K562 (cell line): Measurements from ENCODE around the gene PPP4C. TPM values are rescaled to one million over a fixed set of nuclear protein-coding genes. Genes with fewer than 3 reads are reported as not detected.

Experiments used
- ATAC-seq: fragments of 200-7000 bp; cut with Tn5 transposase; 3 replicates; pipeline ENCODE4 v1.9.1; 2020; ENCODE audit warnings: moderate library complexity
- BruUV-seq: library from RNA; stranded (reverse); fragments of 400-500 nt; replicated peaks from 2 replicates; lab custom pipeline; 2021; lab: Mats Ljungman, UMichigan
- CTCF ChIA-PET: fragments of 300-600 bp; formaldehyde crosslinking; extraction: SDS; loops from one replicate; lab custom pipeline; 2021; ENCODE audit warnings: low intra/inter-chr PET ratio; lab: Yijun Ruan, JAX
- POLR2A ChIA-PET: fragments of 300-600, 350-650 bp; sonication (Branson Sonifier 250); formaldehyde crosslinking; extraction: SDS; loops from one replicate; lab custom pipeline; 2021; ENCODE audit warnings: antibody characterized with exemption, inconsistent platforms; lab: Yijun Ruan, JAX
- DNase-seq, 4 experiments: peaks; one replicate each; pipeline versions ENCODE4 v3.0.0 to v3.0.0-alpha.2; 2011 to 2018; ENCODE audit warnings: low spot score in 3 of 4, mixed read lengths in 3 of 4; ENCODE audit errors: extremely low read depth in 1 of 4
- FAIRE-seq: peaks from 2 replicates; lab custom pipeline; 2011; peaks lifted over from hg19 to GRCh38; lab: Jason Lieb, UNC
- H2AFZ ChIP-seq: 2 replicates; pipeline ENCODE4 v1.6.0; 2011; ENCODE audit warnings: low read depth, low read length, control low read depth, inconsistent platforms
- H3K27ac ChIP-seq: fragments of 200-600 bp; 3 replicates; pipeline ENCODE4 v1.8.0; 2011; ENCODE audit warnings: low read depth, mild to moderate bottlenecking, control low read depth, inconsistent platforms, low read length, moderate library complexity, mixed read lengths; ENCODE audit errors: extremely low read depth
- H3K27me3 ChIP-seq, 2 experiments: fragments of 300-600 bp in 1 of 2; 2 replicates in 1 of 2; 3 replicates in 1 of 2; pipeline versions ENCODE4 v1.6.0 to v1.8.0; 2011; ENCODE audit warnings: inconsistent platforms in 2 of 2, low read length in 2 of 2, mild to moderate bottlenecking in 1 of 2, mixed read lengths in 1 of 2, moderate library complexity in 1 of 2; ENCODE audit not compliant: control insufficient read depth in 2 of 2, insufficient read depth in 2 of 2
- H3K36me3 ChIP-seq: fragments of 300-600 bp; 3 replicates; pipeline ENCODE4 v1.8.0; 2011; ENCODE audit warnings: mild to moderate bottlenecking, low read length, inconsistent platforms; ENCODE audit not compliant: control insufficient read depth, insufficient read depth
- H3K4me1 ChIP-seq, 2 experiments: fragments of 200-600 bp in 1 of 2; replicated peaks in 1 of 2; 2 replicates in 1 of 2; 3 replicates in 1 of 2; pipeline versions ENCODE4 v1.5.1 to v1.8.0; 2011; ENCODE audit warnings: inconsistent platforms in 2 of 2, low read length in 2 of 2, mild to moderate bottlenecking in 1 of 2, mixed read lengths in 1 of 2, moderate library complexity in 1 of 2; ENCODE audit not compliant: control insufficient read depth in 2 of 2, insufficient read depth in 2 of 2
- H3K4me2 ChIP-seq: 2 replicates; pipeline ENCODE4 v1.6.1; 2011; ENCODE audit warnings: low read length, control low read depth, inconsistent platforms, mixed read lengths; ENCODE audit not compliant: insufficient read depth
- H3K4me3 ChIP-seq: fragments of 200-600 bp; sonication (generic), shearing (Covaris generic); 2 replicates; pipeline ENCODE4 v1.5.1; 2016; ENCODE audit warnings: control low read depth, inconsistent platforms
- H3K79me2 ChIP-seq: fragments of 200-600 bp; 3 replicates; pipeline ENCODE4 v1.8.0; 2011; ENCODE audit warnings: low read length, inconsistent platforms; ENCODE audit not compliant: control insufficient read depth, insufficient read depth
- H3K9ac ChIP-seq, 2 experiments: 2 replicates each; pipeline versions ENCODE4 v1.6.0 to v1.6.1; 2011; ENCODE audit warnings: low read depth in 2 of 2, low read length in 2 of 2, control low read depth in 1 of 2, inconsistent platforms in 1 of 2, mild to moderate bottlenecking in 1 of 2, mixed read lengths in 1 of 2; ENCODE audit not compliant: insufficient read depth in 1 of 2
- H3K9me1 ChIP-seq: one replicate; pipeline ENCODE4 v1.6.0; 2011; ENCODE audit warnings: inconsistent platforms, mild to moderate bottlenecking, low read length, moderate library complexity; ENCODE audit not compliant: control insufficient read depth, insufficient read depth
- H3K9me3 ChIP-seq: replicated peaks from 2 replicates; pipeline ENCODE4 v1.5.1; 2011; ENCODE audit warnings: low read depth, low read length, inconsistent platforms; ENCODE audit not compliant: control insufficient read depth, insufficient read depth
- H4K20me1 ChIP-seq: replicated peaks from 2 replicates; pipeline ENCODE4 v1.6.1; 2011; ENCODE audit warnings: low read length, inconsistent platforms, mixed read lengths; ENCODE audit not compliant: control insufficient read depth, insufficient read depth
- EHMT2 ChIP-seq: fragments of 450-650 bp; IDR thresholded peaks from 2 replicates; pipeline ENCODE4 v1.6.1; 2018; ENCODE audit warnings: antibody characterized with exemption
- KDM2B ChIP-seq: fragments of 250-450 bp; sonication (Bioruptor Pico); IDR thresholded peaks from 2 replicates; pipeline ENCODE4 v1.8.0; 2021; ENCODE audit warnings: mild to moderate bottlenecking, moderate library complexity
- MAZ ChIP-seq, 2 experiments: fragments of 450-650 bp in 1 of 2; sonication (generic) in 1 of 2; formaldehyde crosslinking; IDR thresholded peaks in 1 of 2; conservative IDR thresholded peaks in 1 of 2; 2 replicates each; pipeline versions ENCODE4 v1.4.0 to v1.5.0; 2020; ENCODE audit warnings: mild to moderate bottlenecking in 1 of 2, missing genetic modification reagents in 1 of 2
- NCOR1 ChIP-seq: fragments of 450-650 bp; IDR thresholded peaks from 2 replicates; pipeline ENCODE4 v1.6.1; 2016; ENCODE audit warnings: mild to moderate bottlenecking, moderate library complexity
- PRMT5 ChIP-seq: sonication (generic); formaldehyde crosslinking; IDR thresholded peaks from 2 replicates; pipeline ENCODE4 v1.5.0; 2020; ENCODE audit warnings: missing genetic modification reagents
- RBM14 ChIP-seq: fragments of 200-400 bp; formaldehyde crosslinking; IDR thresholded peaks from 2 replicates; pipeline ENCODE4 v1.6.1; 2018; ENCODE audit warnings: low read depth, mild to moderate bottlenecking, low read length, moderate library complexity, borderline replicate concordance; ENCODE audit not compliant: insufficient read depth
- TFAP4 ChIP-seq: sonication (generic); formaldehyde crosslinking; IDR thresholded peaks from 2 replicates; pipeline ENCODE4 v1.8.0; 2022; ENCODE audit warnings: missing genetic modification reagents, mild to moderate bottlenecking, moderate library complexity, borderline replicate concordance
- ZBTB7A ChIP-seq: IDR thresholded peaks from 2 replicates; pipeline ENCODE4 v1.6.1; 2011; ENCODE audit warnings: low read depth, mild to moderate bottlenecking, low read length, moderate library complexity, borderline replicate concordance; ENCODE audit not compliant: control insufficient read depth
- WGBS: fragments of 100-300 bp; shearing (Covaris generic); methylation state at CpG from one replicate; pipeline ENCODE4 v1.1.6; 2016; ENCODE audit warnings: low coverage, mixed read lengths; ENCODE audit not compliant: insufficient coverage; ENCODE audit errors: missing lambda C conversion rate; 5-methylcytosine and 5-hydroxymethylcytosine counted together
- in situ Hi-C: fragments of 300-500 bp; cut with MboI; formaldehyde crosslinking; loops from 4 replicates; pipeline ENCODE4 v1.15.0; 2018; ENCODE audit warnings: inconsistent platforms, mixed read lengths
- intact Hi-C: fragments of 100-400 bp; cut with micrococcal nuclease; formaldehyde crosslinking; loops from 2 replicates; pipeline ENCODE4 v1.14.2; 2022
- polyA plus RNA-seq, 8 experiments: library from polyadenylated mRNA; depleted of rRNA in 4 of 8; stranded (reverse) in 5 of 8; unstranded in 3 of 8; fragments of >200 nt; fragmentation: Nextera tagmentation in 2 of 8; fragmentation: Illumina TruSeq in 1 of 8; extraction: Ambion mirVana in 2 of 8; extraction: Trizol in 1 of 8; gene quantifications; 2 replicates each; pipeline versions ENCODE4 v1.2.1 to v1.2.3, GENCODE V29; 2011 to 2014; ENCODE audit warnings: inconsistent platforms in 1 of 8, missing spikeins in 1 of 8
- total RNA-seq, 7 experiments: library from RNA; depleted of rRNA in 6 of 7; stranded (reverse); fragments of >200 nt in 6 of 7; fragmentation: Illumina TruSeq in 2 of 7; extraction: Trizol in 2 of 7; gene quantifications; 2 replicates each; pipeline versions ENCODE4 v1.2.1 to v1.2.3, GENCODE V29; 2011 to 2021; ENCODE audit warnings: low replicate concordance in 1 of 7
- TF ChIP-seq, protein P1 (sequence below): fragments of 200-800 bp; sonication (Bioruptor generic); IDR thresholded peaks from 2 replicates; pipeline ENCODE4 v1.6.1; 2017; ENCODE audit warnings: missing genetic modification characterization, missing compliant biosample characterization
- TF ChIP-seq, protein P2 (sequence below), 2 experiments: fragments of 250-450 bp in 1 of 2; fragments of 450-650 bp in 1 of 2; sonication (Bioruptor Pico) in 1 of 2; IDR thresholded peaks; 2 replicates each; pipeline versions ENCODE4 v1.6.1 to v1.8.0; 2016 to 2021; ENCODE audit warnings: mild to moderate bottlenecking in 2 of 2, moderate library complexity in 2 of 2, missing compliant biosample characterization in 1 of 2, missing genetic modification characterization in 1 of 2
- TF ChIP-seq, protein P3 (sequence below), 2 experiments: IDR thresholded peaks in 1 of 2; conservative IDR thresholded peaks in 1 of 2; 2 replicates each; pipeline ENCODE4 v1.6.1; 2016; ENCODE audit warnings: low read depth in 2 of 2, mild to moderate bottlenecking in 1 of 2, missing compliant biosample characterization in 1 of 2, missing genetic modification characterization in 1 of 2, moderate library complexity in 1 of 2
- TF ChIP-seq, protein P4 (sequence below): fragments of 250-450 bp; sonication (Bioruptor Pico); IDR thresholded peaks from 2 replicates; pipeline ENCODE4 v1.4.0; 2020

The PPP4C gene
- total and polyA plus RNA-seq, 9 of the 15 experiments (the other 6 are each of a cell fraction or from before 2014, with no cell fraction given) = 3.5 to 183 (median 131) TPM

- Histone ChIP-seq H3K27ac (no peak overlapping the region), H3K36me3 (no peaks in the 10 kb centered on the region), H4K20me1 (peaks cover 13% of the 10 kb centered on the region; the same call in 1 of the 2 replicates), H3K79me2 (no peaks in the 10 kb centered on the region), H3K27me3 (peaks cover 17 to 72% of the 10 kb centered on the region in 2 experiments; a peak in 4 of 5 replicates), H3K9me1 (peaks cover 4% of the 10 kb centered on the region), H3K4me2 (no peak overlapping the region), H3K9me3 (no peaks in the 10 kb centered on the region), H3K4me3 (no peak overlapping the region), H2AFZ (no peak overlapping the region), H3K9ac (no peak overlapping the region; a peak in 1 of 4 replicates), H3K4me1 (peaks cover 0 to 31% of the 10 kb centered on the region in 2 experiments; a peak in 2 of 5 replicates)
- no TSS peak for BruUV-seq
- FAIRE-seq (no peak), DNase-seq (peak; percentile 55 to 82 (median 68)), ATAC-seq (peak; percentile 82)
- 5% methylated on average over 13 of the region's 18 CpGs for WGBS
- ChIA-PET POLR2A (no interaction called here), CTCF (interaction anchor here (0.5 kb wide), 1 partner anchor 1741 kb away, joined by 4 read pairs; no protein-coding TSS in a partner anchor)
- intact Hi-C loops (loop anchor here (10.0 kb wide), 1 partner anchor 214 kb away; the partner anchor contains the start of genes PAGR1 and PRRT2), in situ Hi-C loops (loop anchor here (10.0 kb wide), 1 partner anchor 334 kb away; no protein-coding TSS in a partner anchor)
- peak; percentile 78; the same call in 1 of the 2 replicates for TF ChIP-seq PRMT5
- TF ChIP-seq NCOR1 = no peak
- peak; percentile 47; the same call in 1 of the 2 replicates for TF ChIP-seq ZBTB7A
- TF ChIP-seq, protein P1, sequence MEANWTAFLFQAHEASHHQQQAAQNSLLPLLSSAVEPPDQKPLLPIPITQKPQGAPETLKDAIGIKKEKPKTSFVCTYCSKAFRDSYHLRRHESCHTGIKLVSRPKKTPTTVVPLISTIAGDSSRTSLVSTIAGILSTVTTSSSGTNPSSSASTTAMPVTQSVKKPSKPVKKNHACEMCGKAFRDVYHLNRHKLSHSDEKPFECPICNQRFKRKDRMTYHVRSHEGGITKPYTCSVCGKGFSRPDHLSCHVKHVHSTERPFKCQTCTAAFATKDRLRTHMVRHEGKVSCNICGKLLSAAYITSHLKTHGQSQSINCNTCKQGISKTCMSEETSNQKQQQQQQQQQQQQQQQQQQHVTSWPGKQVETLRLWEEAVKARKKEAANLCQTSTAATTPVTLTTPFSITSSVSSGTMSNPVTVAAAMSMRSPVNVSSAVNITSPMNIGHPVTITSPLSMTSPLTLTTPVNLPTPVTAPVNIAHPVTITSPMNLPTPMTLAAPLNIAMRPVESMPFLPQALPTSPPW (CRISPR knock-in tag) = peak; percentile 82
- TF ChIP-seq, protein P2, sequence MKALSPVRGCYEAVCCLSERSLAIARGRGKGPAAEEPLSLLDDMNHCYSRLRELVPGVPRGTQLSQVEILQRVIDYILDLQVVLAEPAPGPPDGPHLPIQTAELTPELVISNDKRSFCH (CRISPR knock-in tag; IDR thresholded peaks at IDR 0.05) = no peak
- TF ChIP-seq, protein P2 (tag; IDR thresholded peaks at IDR 0.05) = 0 out of 2 replicates have a peak, but pooled peaks have one; percentile 38
- TF ChIP-seq KDM2B = no peak
- TF ChIP-seq, protein P3, sequence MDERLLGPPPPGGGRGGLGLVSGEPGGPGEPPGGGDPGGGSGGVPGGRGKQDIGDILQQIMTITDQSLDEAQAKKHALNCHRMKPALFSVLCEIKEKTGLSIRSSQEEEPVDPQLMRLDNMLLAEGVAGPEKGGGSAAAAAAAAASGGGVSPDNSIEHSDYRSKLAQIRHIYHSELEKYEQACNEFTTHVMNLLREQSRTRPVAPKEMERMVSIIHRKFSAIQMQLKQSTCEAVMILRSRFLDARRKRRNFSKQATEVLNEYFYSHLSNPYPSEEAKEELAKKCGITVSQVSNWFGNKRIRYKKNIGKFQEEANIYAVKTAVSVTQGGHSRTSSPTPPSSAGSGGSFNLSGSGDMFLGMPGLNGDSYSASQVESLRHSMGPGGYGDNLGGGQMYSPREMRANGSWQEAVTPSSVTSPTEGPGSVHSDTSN (CRISPR knock-in tag; IDR thresholded peaks at IDR 0.05; ENCODE audit: low read depth) = no peak
- TF ChIP-seq, protein P3 (tag; conservative IDR thresholded peaks at IDR 0.05; ENCODE audit: low read depth) = no peak
- TF ChIP-seq, protein P4, sequence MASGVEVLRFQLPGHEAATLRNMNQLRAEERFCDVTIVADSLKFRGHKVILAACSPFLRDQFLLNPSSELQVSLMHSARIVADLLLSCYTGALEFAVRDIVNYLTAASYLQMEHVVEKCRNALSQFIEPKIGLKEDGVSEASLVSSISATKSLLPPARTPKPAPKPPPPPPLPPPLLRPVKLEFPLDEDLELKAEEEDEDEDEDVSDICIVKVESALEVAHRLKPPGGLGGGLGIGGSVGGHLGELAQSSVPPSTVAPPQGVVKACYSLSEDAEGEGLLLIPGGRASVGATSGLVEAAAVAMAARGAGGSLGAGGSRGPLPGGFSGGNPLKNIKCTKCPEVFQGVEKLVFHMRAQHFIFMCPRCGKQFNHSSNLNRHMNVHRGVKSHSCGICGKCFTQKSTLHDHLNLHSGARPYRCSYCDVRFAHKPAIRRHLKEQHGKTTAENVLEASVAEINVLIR (CRISPR knock-in tag) = no peak
- TF ChIP-seq TFAP4 (CRISPR knock-in tag) = peak; percentile 58
- peak; percentile 96 for TF ChIP-seq EHMT2
- TF ChIP-seq MAZ (CRISPR knock-in tag; conservative IDR thresholded peaks at IDR 0.05 in 1 of 2, IDR thresholded peaks at IDR 0.05 in 1 of 2) = peak in 1 of 2 experiments; percentile 77; a peak in 1 of 4 replicates
- TF ChIP-seq RBM14 = no peak
These were observed 47.2 kb upstream of the PPP4C start for GRCh38 chr16:30028438-30029076.
